Stimulated activated CD4-positive, alpha-beta T cell treated with anti-CD3 and anti-CD28 coated beads, TNF-alpha, amount 100 ng/mL, for 24 hours (primary cell): ENCODE measurements around the gene RAPGEF3.

Source experiments
- DNase-seq, 3 experiments: peaks; one replicate each; pipeline ENCODE4 v3.0.0-alpha.2; 2020; ENCODE audit warnings: low read depth in 3 of 3

Gene RAPGEF3

DNA sequence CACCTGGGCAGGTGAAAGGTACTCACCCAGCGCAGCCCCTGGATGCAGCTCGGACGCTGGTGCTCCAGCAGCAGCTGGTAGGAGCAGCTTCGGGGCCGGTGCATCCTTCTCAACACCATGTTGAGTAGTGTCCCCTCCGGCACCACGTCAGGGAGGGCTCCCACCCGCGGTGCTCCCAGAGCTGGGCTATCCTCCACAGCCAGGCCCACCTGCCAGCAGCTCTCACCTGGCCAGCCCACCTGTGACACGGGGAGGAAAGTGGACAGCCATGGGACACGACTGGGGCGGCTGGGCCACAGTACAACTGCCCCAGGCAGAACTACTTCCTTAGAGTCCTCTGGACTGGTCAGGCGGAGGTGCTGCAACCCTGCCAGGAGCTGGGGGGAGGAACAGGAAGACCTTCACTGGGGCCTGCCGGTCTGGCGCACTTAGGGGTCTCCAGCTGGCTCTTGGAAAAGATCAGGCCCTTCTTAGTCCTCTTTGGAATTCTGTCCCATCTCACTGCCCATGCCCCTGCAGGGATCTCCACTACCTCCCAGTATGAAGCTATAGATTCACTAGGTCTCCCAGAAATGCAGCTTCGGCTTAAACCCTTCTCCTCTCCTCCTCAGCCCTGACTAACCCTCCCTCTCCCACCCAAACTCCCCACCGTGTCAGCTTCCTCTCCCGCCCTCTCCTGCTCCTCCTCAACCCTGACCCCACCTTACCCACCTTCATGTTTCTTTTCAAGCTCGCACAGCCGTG, 668 bp downstream of the RAPGEF3 start:
- no peak for DNase-seq

DNA sequence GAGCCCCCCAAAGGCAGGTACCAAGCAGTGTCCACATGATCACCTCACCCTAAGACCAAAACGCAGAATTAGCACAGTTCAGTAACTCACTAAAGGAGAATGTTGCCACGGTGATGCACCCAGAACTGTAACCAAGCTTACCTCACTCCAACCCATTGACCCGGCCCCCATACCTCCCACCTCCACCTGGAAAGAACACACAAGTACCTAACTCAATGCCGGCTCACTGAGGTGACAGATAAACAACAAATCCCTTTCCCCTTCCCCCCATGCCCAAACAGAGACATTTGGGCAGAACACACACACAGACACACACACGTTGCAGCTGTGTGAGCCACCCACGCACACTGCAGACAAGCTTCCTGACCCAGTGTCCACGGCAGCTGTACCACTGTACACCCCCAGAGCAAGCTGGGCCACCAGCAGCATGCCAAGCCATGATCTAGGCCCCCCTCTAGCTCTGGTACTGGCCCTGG, 1.3 kb downstream of the RAPGEF3 start:
- no peak for DNase-seq

- peak in 1 of 3 experiments; percentile 39 for DNase-seq
Observed at GRCh38 chr12:47755655-47756562, 2.8 kb downstream of the RAPGEF3 start.

DNA sequence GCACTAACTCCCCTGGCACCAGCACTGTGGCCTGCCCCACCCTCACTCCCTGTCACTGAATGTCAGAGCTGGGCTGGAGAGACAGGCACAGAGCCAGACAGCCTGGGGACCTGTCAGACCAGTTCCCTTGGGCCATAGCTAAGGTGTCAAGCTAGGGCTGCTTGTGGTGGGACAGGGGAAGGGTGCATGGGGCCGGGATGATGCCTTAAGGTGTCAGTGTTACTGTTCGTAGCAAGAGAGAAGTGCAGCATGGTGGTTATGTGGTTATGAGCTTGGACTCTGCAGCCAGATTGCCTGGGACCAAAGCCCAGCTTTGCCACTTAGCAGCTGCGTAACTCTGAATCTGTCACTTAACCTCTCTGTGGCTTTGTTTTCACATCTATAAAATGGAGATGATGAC, 3.8 kb downstream of the RAPGEF3 start:
- DNase-seq = no peak

DNA sequence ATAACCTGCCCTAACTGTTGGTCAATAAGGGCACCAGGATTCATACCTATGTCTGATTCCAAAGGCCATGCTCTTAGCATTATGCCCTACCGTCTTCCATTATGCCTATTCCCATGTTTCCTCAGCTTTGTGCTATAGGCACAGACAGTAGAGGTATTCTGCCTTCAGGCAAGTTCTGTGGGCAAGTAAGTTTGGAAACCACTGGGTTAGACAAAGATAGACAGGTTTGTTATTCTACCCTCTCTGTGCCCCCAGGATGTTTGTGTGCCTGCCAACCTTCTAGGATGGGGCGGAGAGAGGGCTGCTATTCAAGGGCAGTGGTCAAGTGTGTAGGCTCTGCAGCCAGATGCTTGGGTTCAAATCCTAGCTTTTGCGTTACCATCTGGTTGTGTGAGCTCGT, 4.6 kb downstream of the RAPGEF3 start:
- DNase-seq = no peak

- DNase-seq = no peak
Observed at GRCh38 chr12:47753021-47754001, 5.4 kb downstream of the RAPGEF3 start.

- DNase-seq = no peak
Observed at GRCh38 chr12:47752552-47752951, 6.1 kb downstream of the RAPGEF3 start.

- DNase-seq = no peak
Observed at GRCh38 chr12:47752121-47752520, 6.6 kb downstream of the RAPGEF3 start.

GRCh38 chr12:47751561-47751960, 7.1 kb downstream of the RAPGEF3 start:
- no peak for DNase-seq

- DNase-seq = no peak
Observed at GRCh38 chr12:47750916-47751470, 7.7 kb downstream of the RAPGEF3 start.

DNA sequence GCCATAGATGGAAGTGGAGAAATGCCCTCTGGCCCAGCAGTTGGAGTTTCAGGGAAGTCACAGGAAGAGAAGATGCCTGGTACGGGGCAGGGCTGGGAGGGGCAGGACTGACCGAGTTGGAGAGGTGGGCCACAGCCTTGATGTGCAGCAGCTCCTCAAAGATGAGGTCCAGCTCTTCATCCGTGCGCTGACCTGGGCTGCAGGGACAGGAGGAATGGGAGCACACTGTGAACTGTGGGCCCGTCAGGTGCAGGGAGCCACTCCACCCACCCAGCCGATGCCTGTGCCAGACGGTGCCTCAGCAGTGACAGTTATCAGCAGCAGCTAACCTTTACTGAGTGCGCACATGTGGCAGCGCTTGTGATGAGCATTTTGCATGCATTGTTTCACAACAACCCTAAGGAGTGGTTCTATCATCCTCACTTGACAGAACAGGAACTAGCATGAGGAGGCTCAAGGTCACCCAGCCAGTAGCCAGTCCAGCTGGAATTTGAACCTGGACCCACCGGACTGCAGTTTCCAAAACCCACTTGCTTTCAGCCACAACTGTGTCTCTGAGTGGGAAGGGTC, 8.4 kb downstream of the RAPGEF3 start:
- no peak for DNase-seq

DNA sequence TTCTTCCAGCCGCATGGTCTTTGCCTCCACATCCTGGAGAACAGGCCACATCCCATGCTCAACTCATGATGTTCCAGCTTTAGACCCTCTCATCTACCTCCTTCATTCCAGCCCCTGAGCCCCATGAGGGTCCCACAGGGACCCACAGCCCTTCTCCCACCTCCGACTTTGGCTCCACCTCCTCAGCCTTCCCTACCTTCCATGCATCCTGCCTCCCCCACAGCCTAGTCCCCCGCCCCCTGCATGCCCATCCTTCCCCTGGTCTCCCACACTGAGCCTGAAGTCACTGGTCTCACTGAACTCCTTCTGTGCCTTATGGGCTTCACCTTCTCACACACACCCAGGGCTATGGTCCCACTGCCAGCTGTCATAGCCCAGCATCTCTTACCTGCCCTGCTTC, 9.8 kb downstream of the RAPGEF3 start:
- DNase-seq = no peak

DNA sequence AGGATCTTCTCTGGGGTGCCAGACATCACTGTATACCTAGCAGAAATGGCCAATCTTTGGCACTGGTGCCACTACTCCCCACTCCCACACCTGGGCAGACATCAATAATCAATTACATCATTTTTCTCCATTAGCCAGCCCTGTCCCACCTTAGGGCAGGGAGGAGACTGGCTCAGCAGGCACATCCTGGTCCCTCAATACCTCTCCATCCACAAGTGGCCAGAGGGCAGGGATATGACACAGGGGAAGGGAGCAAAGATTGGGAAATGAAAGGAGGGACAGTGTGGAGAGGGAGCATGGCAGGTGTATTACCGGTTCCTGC, 10.2 kb downstream of the RAPGEF3 start:
- no peak for DNase-seq

DNA sequence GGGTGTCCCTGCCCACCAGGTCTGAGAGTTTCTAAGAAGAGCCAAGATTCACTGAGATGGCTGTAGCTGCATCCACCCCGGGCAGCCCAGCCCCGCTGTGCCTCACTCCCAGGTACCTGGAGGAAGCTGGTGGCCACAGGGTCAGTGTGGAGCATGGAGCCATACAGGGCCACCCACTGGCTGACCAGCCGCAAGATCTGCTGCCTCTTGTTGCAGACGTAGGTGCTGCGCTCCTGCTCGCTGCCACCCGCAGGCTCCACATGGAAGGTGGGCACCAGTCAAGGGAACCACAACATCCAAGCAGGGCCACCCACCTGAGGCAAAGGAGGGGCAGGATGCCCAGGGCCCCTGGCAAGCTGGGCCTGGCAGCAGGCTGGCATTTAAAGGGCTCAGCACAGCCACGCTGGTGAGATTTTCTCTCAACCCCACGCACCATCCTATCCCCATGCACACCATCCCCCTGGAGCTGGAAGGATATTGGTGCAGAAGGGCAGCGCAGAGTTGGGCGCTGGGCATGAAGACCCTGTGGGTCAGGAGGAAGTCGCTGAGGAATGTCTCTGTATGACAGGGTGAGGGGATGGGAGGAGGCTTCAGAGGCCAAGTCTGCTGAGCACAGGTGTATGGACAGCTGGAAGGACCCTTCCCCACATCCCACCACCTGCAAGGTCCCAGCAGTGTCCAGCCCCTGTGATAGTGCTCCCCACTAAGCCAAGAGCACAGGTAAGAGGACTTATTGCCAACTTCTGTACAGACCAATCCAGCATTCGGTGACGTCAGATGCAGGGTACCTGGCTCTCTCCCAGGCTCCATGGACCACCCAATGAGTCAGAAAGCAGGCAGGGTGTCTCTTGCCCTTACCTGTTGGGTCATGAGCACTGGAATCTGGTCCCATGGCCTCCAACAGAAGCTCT, 10.8 kb downstream of the RAPGEF3 start:
- no peak for DNase-seq

- DNase-seq = no peak
Observed at GRCh38 chr12:47747126-47747525, 11.6 kb downstream of the RAPGEF3 start.

GRCh38 chr12:47746523-47746922, 12.2 kb downstream of the RAPGEF3 start:
- DNase-seq = no peak

DNA sequence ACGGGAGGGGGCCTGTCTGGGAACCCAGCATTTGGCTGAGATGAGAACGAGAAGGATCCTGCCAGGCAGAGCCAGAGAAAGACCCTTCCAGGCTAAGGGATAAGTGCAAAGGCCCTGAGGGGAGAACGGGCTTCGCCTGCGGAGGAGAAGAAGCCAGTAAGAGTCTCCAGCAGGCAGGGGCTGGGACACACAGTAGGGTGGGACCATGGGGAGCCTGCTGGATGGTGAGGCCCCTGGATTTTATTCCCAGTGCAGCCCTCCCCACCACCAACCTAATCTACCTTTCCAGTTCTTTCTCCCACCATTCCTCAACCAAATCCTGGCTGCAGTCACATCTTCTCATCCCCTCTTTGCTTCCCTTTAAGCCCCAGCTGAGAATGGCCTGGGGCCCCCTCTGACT, 12.6 kb downstream of the RAPGEF3 start:
- no peak for DNase-seq

DNA sequence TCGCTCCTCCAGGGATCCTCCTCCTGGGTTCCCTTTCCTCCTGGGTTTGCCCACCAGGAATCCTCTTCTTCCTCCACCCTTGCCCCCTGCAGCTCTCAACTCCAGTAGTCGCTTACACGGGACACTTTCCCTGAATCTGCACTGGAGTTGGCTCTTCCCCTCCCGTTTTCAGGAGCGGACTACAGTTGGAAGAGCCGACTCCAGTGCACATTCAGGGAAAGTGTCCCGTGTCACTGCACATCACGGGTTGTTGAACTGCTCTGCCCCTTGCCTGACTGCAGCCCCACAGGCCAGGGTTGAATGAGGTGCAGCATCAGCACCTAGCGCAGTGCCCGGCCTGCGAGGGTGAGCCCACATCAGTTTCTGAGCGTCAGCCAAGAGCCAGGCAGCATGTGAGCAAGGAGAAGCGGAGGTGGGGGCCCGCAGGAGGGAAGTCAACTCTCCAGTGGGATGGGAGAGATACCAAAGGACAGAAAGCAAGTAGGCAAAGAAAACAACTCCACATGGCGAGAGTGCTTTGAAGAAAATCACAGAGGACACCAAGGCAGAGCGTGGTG, 13.1 kb downstream of the RAPGEF3 start:
- no peak for DNase-seq

GRCh38 chr12:47744778-47745436, 13.8 kb downstream of the RAPGEF3 start:
- DNase-seq = no peak
